D721Med (cell line): ENCODE results near the gene TTC27.

Experiments
- DNase-seq: peaks from one replicate; pipeline ENCODE4 v3.0.0; 2011; ENCODE audit warnings: low spot score; ENCODE audit not compliant: insufficient read length
- FAIRE-seq: peaks from 2 replicates; lab custom pipeline; 2011; peaks lifted over from hg19 to GRCh38; lab: Jason Lieb, UNC
- CTCF ChIP-seq: IDR thresholded peaks from 2 replicates; pipeline ENCODE4 v1.5.1; 2012; ENCODE audit warnings: mild to moderate bottlenecking, control low read depth; ENCODE audit not compliant: insufficient read depth; ENCODE audit errors: missing control alignments

Gene TTC27

GRCh38 chr2:32617599-32618189, 10.2 kb upstream of the TTC27 start:
- FAIRE-seq, result no peak
- DNase-seq, result no peak
- no peak for TF ChIP-seq CTCF

DNA sequence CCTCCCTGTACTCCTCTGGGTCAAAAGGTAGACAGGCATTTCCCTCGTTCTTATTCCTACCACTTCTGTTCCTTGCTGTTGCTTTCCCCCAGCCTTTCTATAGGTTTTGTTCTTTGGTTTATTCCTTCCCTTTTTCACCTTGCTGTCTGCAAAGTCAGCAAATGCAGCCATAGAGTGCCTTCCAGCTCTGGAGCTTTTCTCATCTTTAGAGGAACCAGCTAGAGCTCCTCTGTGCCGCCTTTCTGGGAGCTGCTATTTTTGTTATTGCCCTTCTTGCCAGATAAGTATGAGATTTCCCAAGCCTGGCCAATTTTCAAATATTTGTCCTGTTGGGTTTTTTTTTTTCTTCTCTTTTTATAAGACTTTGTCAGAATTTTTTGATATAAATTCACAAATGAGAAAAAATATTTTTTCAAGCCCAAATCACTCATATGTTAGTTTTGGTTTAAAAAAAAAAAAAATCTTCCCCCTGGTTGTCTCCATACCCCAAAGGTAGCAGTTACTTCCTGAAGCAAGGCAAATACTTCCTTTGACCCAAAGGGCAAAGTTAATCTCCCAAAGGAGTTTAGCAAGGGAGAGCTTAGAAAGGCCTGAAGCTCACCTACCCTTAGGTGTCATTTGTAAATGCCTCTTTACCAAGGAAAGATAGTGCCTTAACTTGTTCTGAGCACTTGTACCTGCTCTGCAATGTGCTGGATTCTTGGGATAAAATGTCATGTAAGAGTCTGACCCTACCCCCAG, 5.1 kb upstream of the TTC27 start:
- FAIRE-seq (no peak), DNase-seq (no peak)
- TF ChIP-seq CTCF, result no peak

DNA sequence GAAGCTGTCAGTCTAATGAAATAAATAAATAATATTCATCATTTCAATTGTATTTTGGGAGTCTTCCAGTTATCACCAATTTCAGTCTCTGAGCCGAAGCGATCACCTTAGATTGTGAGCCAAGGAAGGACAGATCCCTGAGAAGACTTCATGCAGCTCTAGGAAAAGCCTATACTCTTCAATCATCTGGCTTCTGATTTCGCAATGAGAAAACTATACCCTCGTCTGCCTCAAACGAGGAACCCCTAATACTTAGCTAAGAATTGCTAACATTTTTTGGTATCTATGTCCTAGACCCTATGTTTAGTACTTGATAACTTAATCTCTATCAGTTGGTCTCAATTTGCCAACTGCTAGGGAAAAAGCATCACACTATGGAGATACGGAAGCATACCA, 4.5 kb upstream of the TTC27 start:
- FAIRE-seq (no peak), DNase-seq (no peak)
- TF ChIP-seq CTCF, result no peak

DNA sequence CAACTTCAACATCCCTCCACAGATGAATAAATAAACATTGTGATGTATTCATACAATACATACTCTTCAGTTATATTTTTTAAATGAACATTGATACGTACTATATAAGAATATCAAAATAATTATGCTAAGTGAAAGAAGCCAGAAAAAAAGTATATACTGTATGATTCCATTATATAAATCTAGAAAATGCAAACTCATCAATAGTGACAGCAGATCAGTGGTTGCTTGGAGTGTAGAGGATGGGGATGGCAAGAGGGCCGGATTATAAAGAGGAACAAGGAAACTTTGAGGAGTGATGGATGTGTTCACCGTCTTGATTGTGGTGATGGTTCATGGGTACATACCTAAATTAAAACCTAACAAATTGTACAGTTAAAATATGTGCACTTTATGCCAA, 3.0 kb upstream of the TTC27 start:
- no peak for TF ChIP-seq CTCF
- DNase-seq (no peak), FAIRE-seq (no peak)

GRCh38 chr2:32626639-32627221, 1.1 kb upstream of the TTC27 start:
- TF ChIP-seq CTCF, result no peak
- DNase-seq (no peak), FAIRE-seq (no peak)

DNA sequence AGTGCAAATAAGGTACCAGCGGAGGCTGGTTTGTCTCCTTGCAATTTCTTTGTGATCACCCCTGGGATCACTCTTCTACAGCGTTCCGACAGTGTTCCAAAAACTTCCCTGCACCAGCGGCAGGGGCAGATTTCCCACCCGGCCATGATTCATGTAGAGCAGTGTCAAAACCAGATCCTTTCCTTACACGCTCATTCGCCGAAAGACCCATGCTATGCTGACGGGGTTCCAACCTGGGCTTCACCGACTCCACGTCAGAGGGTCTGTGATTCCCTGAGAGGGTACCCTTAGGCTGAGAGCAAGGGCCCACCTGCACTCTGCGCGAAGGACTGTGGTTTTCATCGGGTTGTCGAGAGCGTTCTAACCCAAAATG, 423 bp upstream of the TTC27 start:
- DNase-seq (no peak), FAIRE-seq (no peak)
- no peak for TF ChIP-seq CTCF

DNA sequence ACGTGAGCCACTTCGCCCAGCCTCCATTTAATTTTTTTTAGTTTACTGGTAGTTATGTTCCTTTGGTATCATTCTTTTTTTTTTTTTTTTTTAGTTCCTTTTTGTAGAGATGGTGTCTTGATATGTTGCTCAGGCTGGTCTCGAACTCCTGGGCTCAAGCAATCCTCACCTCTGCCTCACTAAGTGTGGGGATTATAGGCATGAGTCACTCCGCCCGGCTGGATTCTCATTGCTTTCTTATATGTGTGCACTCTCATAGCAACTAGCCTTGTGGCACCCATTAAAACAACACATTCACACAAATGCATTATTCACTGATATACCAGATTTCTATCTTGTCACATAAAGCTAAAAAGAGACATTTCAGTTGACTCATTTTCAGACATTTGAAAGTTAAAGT, 4.2 kb downstream of the TTC27 start:
- no peak for FAIRE-seq
- TF ChIP-seq CTCF, result no peak
- no peak for DNase-seq
